H1 (cell line): ENCODE measurements around the gene RAB34. TPM values are rescaled to one million over a fixed set of nuclear protein-coding genes. Genes with fewer than 3 reads are reported as not detected.

Source experiments
- CTCF ChIA-PET: fragments of 300-600 bp; sonication (Branson Sonifier 250); formaldehyde crosslinking; loops from one replicate; lab custom pipeline; 2021; ENCODE audit not compliant: partially characterized antibody; lab: Charles Lee
- POLR2A ChIA-PET: fragments of 300-600 bp; sonication (Branson Sonifier 250); formaldehyde crosslinking; loops from one replicate; lab custom pipeline; 2021; ENCODE audit warnings: inconsistent platforms; ENCODE audit not compliant: partially characterized antibody; lab: Charles Lee
- DNase-seq, 2 experiments: peaks; one replicate each; pipeline versions ENCODE4 v3.0.0 to v3.0.0-alpha.2; 2010 to 2022; ENCODE audit warnings: low spot score in 2 of 2, low read depth in 1 of 2, mixed read lengths in 1 of 2
- FAIRE-seq: peaks from 2 replicates; lab custom pipeline; 2011; peaks lifted over from hg19 to GRCh38; lab: Jason Lieb, UNC
- H2AFZ ChIP-seq: 2 replicates; pipeline ENCODE4 v1.8.1; 2012; ENCODE audit warnings: low read length, inconsistent platforms
- H2AK5ac ChIP-seq: 2 replicates; pipeline ENCODE4 v1.6.1; 2013; ENCODE audit warnings: low read depth, low read length
- H2BK120ac ChIP-seq: replicated peaks from 2 replicates; pipeline ENCODE3; 2013; ENCODE audit warnings: low read depth, low read length, inconsistent platforms
- H2BK12ac ChIP-seq: 2 replicates; pipeline ENCODE4 v1.6.1; 2013; ENCODE audit warnings: low read depth, low read length
- H2BK15ac ChIP-seq: 2 replicates; pipeline ENCODE4 v1.6.1; 2013; ENCODE audit warnings: low read length
- H2BK20ac ChIP-seq: 2 replicates; pipeline ENCODE4 v1.6.1; 2013; ENCODE audit warnings: low read length
- H2BK5ac ChIP-seq: 2 replicates; pipeline ENCODE4 v1.6.1; 2013; ENCODE audit warnings: low read depth, low read length
- H3K14ac ChIP-seq: 2 replicates; pipeline ENCODE4 v1.6.1; 2013; ENCODE audit warnings: inconsistent platforms; ENCODE audit not compliant: insufficient read length
- H3K18ac ChIP-seq: 2 replicates; pipeline ENCODE4 v1.6.1; 2013; ENCODE audit warnings: low read length; ENCODE audit errors: extremely low read depth
- H3K23ac ChIP-seq: 2 replicates; pipeline ENCODE4 v1.6.1; 2013; ENCODE audit warnings: inconsistent platforms; ENCODE audit not compliant: insufficient read length
- H3K23me2 ChIP-seq: 2 replicates; pipeline ENCODE4 v1.6.1; 2013; ENCODE audit warnings: low read depth, low read length
- H3K27ac ChIP-seq: 2 replicates; pipeline ENCODE4 v1.6.1; 2011; ENCODE audit warnings: low read depth, low read length, inconsistent platforms
- H3K27me3 ChIP-seq, 4 experiments: replicated peaks in 1 of 4; 1 replicate in 1 of 4; 2 replicates in 3 of 4; pipeline versions ENCODE4 v1.6.1 to v1.8.1; 2011 to 2013; ENCODE audit warnings: low read length in 3 of 4, mild to moderate bottlenecking in 3 of 4, inconsistent platforms in 2 of 4, mixed read lengths in 2 of 4, moderate library complexity in 1 of 4; ENCODE audit not compliant: control insufficient read depth in 3 of 4, insufficient read depth in 3 of 4; ENCODE audit errors: extremely low read depth in 1 of 4
- H3K36me3 ChIP-seq, 4 experiments: 2 replicates each; pipeline versions ENCODE4 v1.6.1 to v1.8.1; 2011 to 2013; ENCODE audit warnings: mild to moderate bottlenecking in 4 of 4, low read length in 3 of 4, moderate library complexity in 2 of 4, control low read depth in 1 of 4, inconsistent platforms in 1 of 4; ENCODE audit not compliant: insufficient read depth in 4 of 4, control insufficient read depth in 2 of 4
- H3K4ac ChIP-seq: replicated peaks from 2 replicates; pipeline ENCODE3; 2013; ENCODE audit warnings: low read length, low read depth, mixed read lengths, inconsistent platforms; ENCODE audit not compliant: insufficient read length
- H3K4me1 ChIP-seq, 4 experiments: replicated peaks in 1 of 4; 1 replicate in 1 of 4; 2 replicates in 3 of 4; pipeline versions ENCODE4 v1.6.1 to v1.8.1; 2011 to 2013; ENCODE audit warnings: low read length in 3 of 4, inconsistent platforms in 2 of 4, mixed read lengths in 1 of 4; ENCODE audit not compliant: insufficient read depth in 4 of 4, control insufficient read depth in 3 of 4
- H3K4me2 ChIP-seq, 2 experiments: 2 replicates each; pipeline versions ENCODE4 v1.6.1 to v1.8.1; 2011 to 2013; ENCODE audit warnings: low read depth in 2 of 2, low read length in 2 of 2, control low read depth in 1 of 2, inconsistent platforms in 1 of 2, mild to moderate bottlenecking in 1 of 2; ENCODE audit not compliant: insufficient read depth in 1 of 2
- H3K4me3 ChIP-seq, 4 experiments: fragments of 200-600, 300-600 bp in 1 of 4; sonication (generic), shearing (Covaris generic), sonication (Bioruptor Twin) in 1 of 4; 2 replicates each; pipeline versions ENCODE4 v1.5.1 to v1.8.1; 2011 to 2016; ENCODE audit warnings: low read length in 4 of 4, low read depth in 3 of 4, control low read depth in 2 of 4, inconsistent platforms in 2 of 4, mild to moderate bottlenecking in 2 of 4, mixed read lengths in 1 of 4, moderate library complexity in 1 of 4; ENCODE audit not compliant: insufficient read depth in 2 of 4; ENCODE audit errors: extremely low read depth in 1 of 4
- H3K56ac ChIP-seq: replicated peaks from 2 replicates; pipeline ENCODE3; 2013; ENCODE audit warnings: low read depth, mild to moderate bottlenecking, mixed read lengths, low read length, inconsistent platforms; ENCODE audit not compliant: insufficient read length
- H3K79me1 ChIP-seq: 2 replicates; pipeline ENCODE4 v1.6.1; 2013; ENCODE audit warnings: low read depth, low read length, control low read depth
- H3K79me2 ChIP-seq, 2 experiments: 2 replicates each; pipeline versions ENCODE4 v1.6.1 to v1.8.1; 2012 to 2013; ENCODE audit warnings: low read length in 2 of 2, mild to moderate bottlenecking in 2 of 2, inconsistent platforms in 1 of 2; ENCODE audit not compliant: insufficient read depth in 2 of 2, control insufficient read depth in 1 of 2
- H3K9ac ChIP-seq, 4 experiments: replicated peaks in 1 of 4; 1 replicate in 1 of 4; 2 replicates in 3 of 4; pipeline versions ENCODE4 v1.6.1 to v1.8.1; 2011 to 2013; ENCODE audit warnings: low read depth in 3 of 4, low read length in 3 of 4, control low read depth in 2 of 4, mild to moderate bottlenecking in 2 of 4, moderate library complexity in 2 of 4, inconsistent platforms in 1 of 4; ENCODE audit errors: extremely low read depth in 1 of 4
- H3K9me3 ChIP-seq, 2 experiments: 2 replicates each; pipeline versions ENCODE4 v1.6.1 to v1.8.1; 2012 to 2013; ENCODE audit warnings: mild to moderate bottlenecking in 2 of 2, moderate library complexity in 2 of 2, control low read depth in 1 of 2, inconsistent platforms in 1 of 2, low read depth in 1 of 2, low read length in 1 of 2, mixed read lengths in 1 of 2; ENCODE audit not compliant: insufficient read depth in 2 of 2
- H4K20me1 ChIP-seq, 2 experiments: replicated peaks in 1 of 2; 2 replicates each; pipeline versions ENCODE3 to v1.8.1; 2011 to 2013; ENCODE audit warnings: inconsistent platforms in 2 of 2, low read length in 2 of 2, mild to moderate bottlenecking in 1 of 2; ENCODE audit not compliant: insufficient read depth in 2 of 2, control insufficient read depth in 1 of 2
- H4K5ac ChIP-seq: 2 replicates; pipeline ENCODE4 v1.6.1; 2013; ENCODE audit warnings: low read length, low read depth, mixed read lengths, inconsistent platforms; ENCODE audit not compliant: insufficient read length
- H4K8ac ChIP-seq: 2 replicates; pipeline ENCODE4 v1.8.0; 2013; ENCODE audit warnings: mild to moderate bottlenecking, moderate library complexity, low read length, inconsistent platforms; ENCODE audit not compliant: insufficient read depth; ENCODE audit errors: extremely low read depth
- H4K91ac ChIP-seq: replicated peaks from 2 replicates; pipeline ENCODE3; 2013; ENCODE audit warnings: low read length, mixed read lengths, inconsistent platforms; ENCODE audit not compliant: insufficient read length
- BCL11A ChIP-seq, 2 experiments: IDR thresholded peaks; one replicate each; pipeline ENCODE4 v1.6.1; 2011; ENCODE audit warnings: low read depth in 2 of 2, low read length in 2 of 2, mild to moderate bottlenecking in 2 of 2
- CBX5 ChIP-seq: fragments of 300-800, 300-1000 bp; sonication (generic); IDR thresholded peaks from 2 replicates; pipeline ENCODE4 v1.7.1; 2016; ENCODE audit warnings: antibody characterized with exemption, low read length, low read depth
- CBX8 ChIP-seq: fragments of 300-800, 300-1000 bp; sonication (generic); IDR thresholded peaks from 2 replicates; pipeline ENCODE4 v1.7.1; 2016; ENCODE audit warnings: low read depth, low read length, borderline replicate concordance
- CREB1 ChIP-seq: IDR thresholded peaks from 2 replicates; pipeline ENCODE4 v1.6.1; 2012; ENCODE audit warnings: inconsistent platforms
- FOSL1 ChIP-seq: IDR thresholded peaks from 2 replicates; pipeline ENCODE4 v1.6.1; 2011; ENCODE audit warnings: mild to moderate bottlenecking, low read depth, low read length, moderate library complexity; ENCODE audit not compliant: insufficient read depth
- JUND ChIP-seq: IDR thresholded peaks from 2 replicates; pipeline ENCODE4 v1.6.1; 2011; ENCODE audit warnings: mild to moderate bottlenecking, improper control_type of control experiment, low read length
- KDM1A ChIP-seq: fragments of 200-600, 300-600 bp; sonication (generic); IDR thresholded peaks from 2 replicates; pipeline ENCODE4 v1.7.1; 2016; ENCODE audit warnings: mild to moderate bottlenecking, low read length, borderline replicate concordance
- MAFK ChIP-seq: IDR thresholded peaks from 2 replicates; pipeline ENCODE4 v1.6.1; 2012; ENCODE audit warnings: low read depth, mild to moderate bottlenecking, improper control_type of control experiment, low read length
- POU5F1 ChIP-seq: IDR thresholded peaks from 2 replicates; pipeline ENCODE4 v1.6.1; 2011; ENCODE audit warnings: low read depth, mild to moderate bottlenecking, low read length, moderate library complexity
- RAD21 ChIP-seq, 2 experiments: IDR thresholded peaks in 1 of 2; conservative IDR thresholded peaks in 1 of 2; 2 replicates each; pipeline ENCODE4 v1.6.1; 2011; ENCODE audit warnings: low read depth in 2 of 2, low read length in 2 of 2, improper control_type of control experiment in 1 of 2, inconsistent platforms in 1 of 2, mild to moderate bottlenecking in 1 of 2, moderate library complexity in 1 of 2
- SP2 ChIP-seq: IDR thresholded peaks from 2 replicates; pipeline ENCODE4 v1.6.1; 2012; ENCODE audit warnings: mild to moderate bottlenecking, low read length, inconsistent platforms
- SRF ChIP-seq: IDR thresholded peaks from 2 replicates; pipeline ENCODE4 v1.6.1; 2011; ENCODE audit warnings: mild to moderate bottlenecking, low read depth, low read length, moderate library complexity
- TBP ChIP-seq: IDR thresholded peaks from 2 replicates; pipeline ENCODE4 v1.6.1; 2011; ENCODE audit warnings: low read depth, low read length, improper control_type of control experiment
- TCF12 ChIP-seq: IDR thresholded peaks from 2 replicates; pipeline ENCODE4 v1.6.1; 2011; ENCODE audit warnings: low read depth, mild to moderate bottlenecking, low read length
- WGBS, 2 experiments: shearing (Covaris generic) in 1 of 2; methylation state at CpG; one replicate each; pipeline versions ENCODE4 v1.1.6 to v1.1.7; 2013 to 2015; ENCODE audit warnings: low lambda C conversion rate in 2 of 2, mixed read lengths in 2 of 2, inconsistent platforms in 1 of 2, low coverage in 1 of 2, missing lambda C conversion rate in 1 of 2; ENCODE audit not compliant: insufficient replicate concordance in 2 of 2, insufficient coverage in 1 of 2, insufficient read length in 1 of 2; ENCODE audit errors: extremely low coverage in 1 of 2, missing lambda C conversion rate in 1 of 2; 5-methylcytosine and 5-hydroxymethylcytosine counted together
- polyA plus RNA-seq, 7 experiments: library from polyadenylated mRNA; depleted of rRNA in 3 of 7; stranded (reverse) in 5 of 7; unstranded in 2 of 7; fragments of >200 nt in 5 of 7; fragments of 200-250 nt in 2 of 7; gene quantifications; 1 replicate in 5 of 7; 2 replicates in 1 of 7; 4 replicates in 1 of 7; pipeline versions ENCODE4 v1.2.1 to v1.2.3, GENCODE V29; 2011 to 2013; ENCODE audit warnings: missing spikeins in 2 of 7, mixed read lengths in 2 of 7
- total RNA-seq: library from RNA; stranded (reverse); fragmentation: NEBNext Ultra II Directional; extraction: Animal tissue kit (Norgen Biotek cat#: 25700); gene quantifications from 2 replicates; pipeline ENCODE4 v1.2.1, GENCODE V29; 2021
- TF ChIP-seq, protein P1 (sequence below): IDR thresholded peaks from 2 replicates; pipeline ENCODE4 v1.6.1; 2012; ENCODE audit warnings: inconsistent platforms

RAB34 gene
- total and polyA plus RNA-seq, 2 of the 8 experiments (the other 6 are each of a cell fraction or from before 2014, with no cell fraction given): 237 to 305 TPM

DNA sequence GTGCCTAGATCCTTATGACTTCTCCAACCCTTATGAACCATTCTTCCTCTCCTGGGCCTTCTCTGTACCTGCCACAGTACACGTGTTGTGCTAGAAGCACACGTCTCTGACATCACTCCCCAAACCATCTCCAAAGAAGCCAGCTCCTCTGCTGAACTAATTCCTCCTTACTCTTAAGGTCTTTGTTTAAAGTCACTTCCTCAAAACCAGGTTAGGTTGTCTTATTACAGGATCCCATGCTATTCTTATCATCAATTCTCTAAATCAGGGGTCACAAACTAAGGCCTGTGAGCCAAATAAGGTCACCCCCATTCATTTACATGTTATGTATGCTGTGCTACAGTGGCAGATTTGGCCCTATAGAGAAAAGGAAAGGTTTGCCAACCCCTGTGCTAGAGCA, 51.7 kb downstream of the RAB34 start:
- Histone ChIP-seq H2BK120ac (no peak overlapping the region), H3K23ac (no peak overlapping the region), H4K5ac (no peak overlapping the region), H3K4me3 (no peak overlapping the region), H3K4ac (no peak overlapping the region), H3K14ac (no peak overlapping the region), H4K20me1 (peaks cover 2 to 14% of the 10 kb centered on the region in 2 experiments), H2AK5ac (no peak overlapping the region), H2BK15ac (no peak overlapping the region), H4K8ac (no peak overlapping the region), H3K36me3 (peaks cover 4 to 21% (median 7%) of the 10 kb centered on the region in 4 experiments; a peak in 7 of 8 replicates), H3K9ac (no peak overlapping the region), H3K79me1 (peaks cover 7% of the 10 kb centered on the region), H3K4me1 (peaks cover 0 to 1% (median 0%) of the 10 kb centered on the region in 4 experiments; a peak in 3 of 7 replicates), H2BK20ac (no peak overlapping the region), H3K4me2 (no peak overlapping the region), H3K79me2 (peaks cover 22 to 67% of the 10 kb centered on the region in 2 experiments), H2BK12ac (no peak overlapping the region), H3K18ac (no peak overlapping the region), H3K56ac (no peak overlapping the region), H2BK5ac (no peak overlapping the region), H2AFZ (no peak overlapping the region), H3K27ac (no peak overlapping the region), H4K91ac (no peak overlapping the region), H3K9me3 (no peaks in the 10 kb centered on the region), H3K27me3 (no peaks in the 10 kb centered on the region), H3K23me2 (peaks cover 3% of the 10 kb centered on the region; the same call in 1 of the 2 replicates)
- no peak for DNase-seq
- FAIRE-seq: no peak
- CTCF ChIA-PET: no interaction called here
- WGBS, 2 experiments: 96% methylated on average over 2 of the region's 2 CpGs; no CpG with 5 or more reads in 1 of the 2 experiments
- TF ChIP-seq TBP: no peak
- no peak for TF ChIP-seq CBX8
- no peak for TF ChIP-seq SP2
- no peak for TF ChIP-seq FOSL1
- no peak for TF ChIP-seq KDM1A
- TF ChIP-seq POU5F1: no peak
- TF ChIP-seq JUND: no peak
- no peak for TF ChIP-seq RAD21 (IDR thresholded peaks at IDR 0.05 in 1 of 2, conservative IDR thresholded peaks at IDR 0.05 in 1 of 2; ENCODE audit: low read depth in 2 of 2, low read length in 2 of 2)
- TF ChIP-seq CREB1: no peak
- TF ChIP-seq MAFK: no peak
- no peak for TF ChIP-seq TCF12
- TF ChIP-seq SRF: no peak
- TF ChIP-seq, protein P1, sequence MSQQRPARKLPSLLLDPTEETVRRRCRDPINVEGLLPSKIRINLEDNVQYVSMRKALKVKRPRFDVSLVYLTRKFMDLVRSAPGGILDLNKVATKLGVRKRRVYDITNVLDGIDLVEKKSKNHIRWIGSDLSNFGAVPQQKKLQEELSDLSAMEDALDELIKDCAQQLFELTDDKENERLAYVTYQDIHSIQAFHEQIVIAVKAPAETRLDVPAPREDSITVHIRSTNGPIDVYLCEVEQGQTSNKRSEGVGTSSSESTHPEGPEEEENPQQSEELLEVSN: no peak
- TF ChIP-seq CBX5: no peak
- TF ChIP-seq BCL11A (IDR thresholded peaks at IDR 0.05; ENCODE audit: low read depth in 2 of 2, low read length in 2 of 2): no peak
- POLR2A ChIA-PET: interaction anchor here (0.9 to 2.0 kb wide), 2 partner anchors 15 to 33 kb away, joined by 3 to 5 read pairs; no protein-coding TSS in a partner anchor
